K562 (cell line): ENCODE measurements around the gene FASTKD1. TPM values are rescaled to one million over a fixed set of nuclear protein-coding genes. Genes with fewer than 3 reads are reported as not detected.

ENCODE experiments used
- ATF2 ChIP-seq: sonication (generic); formaldehyde crosslinking; IDR thresholded peaks from 2 replicates; pipeline ENCODE4 v1.8.1; 2022; ENCODE audit warnings: missing genetic modification reagents
- ATF7 ChIP-seq: fragments of 450-650 bp; IDR thresholded peaks from 2 replicates; pipeline ENCODE4 v1.7.1; 2014; ENCODE audit warnings: mild to moderate bottlenecking, moderate library complexity
- CXXC5 ChIP-seq: fragments of 250-450 bp; sonication (Bioruptor Pico); IDR thresholded peaks from 2 replicates; pipeline ENCODE4 v1.8.0; 2022; ENCODE audit warnings: inconsistent platforms, mild to moderate bottlenecking, moderate library complexity
- ELK1 ChIP-seq: sonication (generic); formaldehyde crosslinking; IDR thresholded peaks from 2 replicates; pipeline ENCODE4 v1.8.1; 2022; ENCODE audit warnings: missing genetic modification reagents
- L3MBTL2 ChIP-seq: fragments of 450-650 bp; IDR thresholded peaks from 2 replicates; pipeline ENCODE4 v1.6.1; 2016; ENCODE audit warnings: mild to moderate bottlenecking, moderate library complexity
- MAFG ChIP-seq: fragments of 450-650 bp; conservative IDR thresholded peaks from 2 replicates; pipeline ENCODE4 v1.6.1; 2016; ENCODE audit warnings: missing genetic modification characterization, missing compliant biosample characterization
- MAFK ChIP-seq: IDR thresholded peaks from 2 replicates; pipeline ENCODE4 v1.6.1; 2011; ENCODE audit warnings: low read length, improper control_type of control experiment
- MITF ChIP-seq: IDR thresholded peaks from 2 replicates; pipeline ENCODE4 v1.6.1; 2014; ENCODE audit warnings: antibody characterized with exemption
- RBM39 ChIP-seq: fragments of 200-400 bp; formaldehyde crosslinking; optimal IDR thresholded peaks from 2 replicates; pipeline ENCODE3; 2018; ENCODE audit warnings: low read depth, low read length
- REST ChIP-seq, 2 experiments: fragments of 450-650 bp; formaldehyde crosslinking in 1 of 2; IDR thresholded peaks; 2 replicates each; pipeline versions ENCODE4 v1.4.0 to v1.6.1; 2014 to 2020; ENCODE audit warnings: mild to moderate bottlenecking in 2 of 2, borderline replicate concordance in 1 of 2, low read depth in 1 of 2
- SMARCA4 ChIP-seq: fragments of 450-650 bp; IDR thresholded peaks from 2 replicates; pipeline ENCODE4 v1.6.1; 2016
- SMARCE1 ChIP-seq: fragments of 450-650 bp; IDR thresholded peaks from 2 replicates; pipeline ENCODE4 v1.7.1; 2016; ENCODE audit warnings: mild to moderate bottlenecking
- YBX1 ChIP-seq: fragments of 450-650 bp; IDR thresholded peaks from 2 replicates; pipeline ENCODE4 v1.7.1; 2016; ENCODE audit warnings: mild to moderate bottlenecking
- ZBED1 ChIP-seq: IDR thresholded peaks from 2 replicates; pipeline ENCODE4 v1.6.1; 2014
- ZBTB26 ChIP-seq: fragments of 450-650 bp; formaldehyde crosslinking; IDR thresholded peaks from 2 replicates; pipeline ENCODE4 v1.4.0; 2022; ENCODE audit warnings: missing genetic modification characterization
- ZNF224 ChIP-seq: sonication (generic); formaldehyde crosslinking; IDR thresholded peaks from 2 replicates; pipeline ENCODE4 v1.8.0; 2022; ENCODE audit warnings: mild to moderate bottlenecking, missing genetic modification reagents
- ZNF764 ChIP-seq: fragments of 250-450 bp; sonication (Bioruptor Pico); IDR thresholded peaks from 2 replicates; pipeline ENCODE4 v1.4.0; 2020; ENCODE audit warnings: low read depth, mild to moderate bottlenecking, moderate library complexity
- ZNF780A ChIP-seq: fragments of 250-450 bp; sonication (Bioruptor Pico); IDR thresholded peaks from 2 replicates; pipeline ENCODE4 v1.5.0; 2021; ENCODE audit warnings: mild to moderate bottlenecking
- polyA plus RNA-seq, 8 experiments: library from polyadenylated mRNA; depleted of rRNA in 4 of 8; stranded (reverse) in 5 of 8; unstranded in 3 of 8; fragments of >200 nt; fragmentation: Nextera tagmentation in 2 of 8; fragmentation: Illumina TruSeq in 1 of 8; extraction: Ambion mirVana in 2 of 8; extraction: Trizol in 1 of 8; gene quantifications; 2 replicates each; pipeline versions ENCODE4 v1.2.1 to v1.2.3, GENCODE V29; 2011 to 2014; ENCODE audit warnings: inconsistent platforms in 1 of 8, missing spikeins in 1 of 8
- total RNA-seq, 7 experiments: library from RNA; depleted of rRNA in 6 of 7; stranded (reverse); fragments of >200 nt in 6 of 7; fragmentation: Illumina TruSeq in 2 of 7; extraction: Trizol in 2 of 7; gene quantifications; 2 replicates each; pipeline versions ENCODE4 v1.2.1 to v1.2.3, GENCODE V29; 2011 to 2021; ENCODE audit warnings: low replicate concordance in 1 of 7

The FASTKD1 gene
- total and polyA plus RNA-seq, 9 of the 15 experiments (the other 6 are each of a cell fraction or from before 2014, with no cell fraction given), result 63.5 to 134 (median 119) TPM

- TF ChIP-seq MAFG (peak; percentile 95), CXXC5 (no peak), MAFK (peak; percentile 95), ZNF764 (CRISPR knock-in tag) (no peak), YBX1 (no peak), ZNF780A (no peak), REST (IDR thresholded peaks at IDR 0.05; ENCODE audit: borderline replicate concordance) (no peak), REST (CRISPR knock-in tag; IDR thresholded peaks at IDR 0.05; ENCODE audit: low read depth) (no peak), ZBTB26 (no peak), ZNF224 (no peak), SMARCE1 (peak; percentile 84), SMARCA4 (peak; percentile 57; the same call in 1 of the 2 replicates), RBM39 (no peak), ATF7 (no peak), ZBED1 (no peak), ATF2 (CRISPR knock-in tag) (no peak), L3MBTL2 (no peak), MITF (no peak), ELK1 (CRISPR knock-in tag) (no peak)
These were observed 66.0 kb downstream of the FASTKD1 start (continued) for GRCh38 chr2:169507698-169508097.
